ENCODE measurements around the gene ALOXE3. TPM values are rescaled to one million over a fixed set of nuclear protein-coding genes. Genes with fewer than 3 reads are reported as not detected.

The ALOXE3 gene
- total RNA-seq, 2 experiments from 2014 or later, result 0.09 TPM; not detected in 1

DNA sequence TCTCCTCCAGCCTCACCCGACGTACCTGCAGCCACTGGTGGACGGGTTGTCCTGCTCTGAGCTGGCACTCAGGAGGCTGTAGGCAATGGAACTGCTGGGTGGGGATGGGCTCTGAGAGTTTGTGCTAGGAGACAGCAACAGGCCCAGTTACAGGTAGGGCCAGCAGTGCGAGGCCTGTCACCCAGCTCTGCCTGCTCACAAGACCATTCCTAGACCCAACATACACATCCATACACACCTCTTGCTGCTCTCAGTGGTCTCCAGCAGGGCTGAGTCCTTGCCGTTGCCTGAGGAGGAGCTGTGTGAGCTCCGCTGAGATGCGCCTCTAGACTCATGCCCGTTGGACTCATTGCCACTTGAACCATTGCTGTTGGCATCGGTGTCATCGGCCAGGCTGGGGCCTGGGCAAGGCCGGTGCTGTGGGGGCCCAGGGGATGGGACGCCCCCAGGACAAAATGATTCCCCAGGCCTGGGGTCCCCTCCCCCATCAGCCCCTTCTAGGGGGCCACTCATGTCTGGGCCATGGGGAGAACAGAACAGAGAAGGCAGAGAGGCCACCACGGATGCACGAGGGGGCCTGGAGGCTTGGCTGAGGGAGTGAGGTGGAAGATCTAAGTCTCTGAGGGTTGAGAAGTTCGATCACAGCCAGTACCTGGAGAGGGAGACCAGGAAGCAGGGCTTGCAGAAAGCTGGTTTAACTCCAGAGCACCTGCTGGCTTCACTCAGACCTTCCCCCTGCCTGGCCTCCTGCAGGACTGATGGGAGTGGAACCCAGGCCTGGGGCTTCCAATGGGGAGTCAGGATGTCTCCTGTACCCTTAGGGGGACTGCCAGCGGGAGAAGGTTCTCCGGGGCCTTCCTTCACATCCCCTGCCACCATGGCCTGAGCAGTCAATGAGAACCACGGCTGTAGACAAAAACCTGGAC is 32.1 kb upstream of the ALOXE3 start:
- H3K27ac Mint-ChIP-seq, result peak overlapping the region; percentile 68
- H3K36me3 Mint-ChIP-seq (ENCODE audit: low read depth), result peaks cover 47% of the 10 kb centered on the region

DNA sequence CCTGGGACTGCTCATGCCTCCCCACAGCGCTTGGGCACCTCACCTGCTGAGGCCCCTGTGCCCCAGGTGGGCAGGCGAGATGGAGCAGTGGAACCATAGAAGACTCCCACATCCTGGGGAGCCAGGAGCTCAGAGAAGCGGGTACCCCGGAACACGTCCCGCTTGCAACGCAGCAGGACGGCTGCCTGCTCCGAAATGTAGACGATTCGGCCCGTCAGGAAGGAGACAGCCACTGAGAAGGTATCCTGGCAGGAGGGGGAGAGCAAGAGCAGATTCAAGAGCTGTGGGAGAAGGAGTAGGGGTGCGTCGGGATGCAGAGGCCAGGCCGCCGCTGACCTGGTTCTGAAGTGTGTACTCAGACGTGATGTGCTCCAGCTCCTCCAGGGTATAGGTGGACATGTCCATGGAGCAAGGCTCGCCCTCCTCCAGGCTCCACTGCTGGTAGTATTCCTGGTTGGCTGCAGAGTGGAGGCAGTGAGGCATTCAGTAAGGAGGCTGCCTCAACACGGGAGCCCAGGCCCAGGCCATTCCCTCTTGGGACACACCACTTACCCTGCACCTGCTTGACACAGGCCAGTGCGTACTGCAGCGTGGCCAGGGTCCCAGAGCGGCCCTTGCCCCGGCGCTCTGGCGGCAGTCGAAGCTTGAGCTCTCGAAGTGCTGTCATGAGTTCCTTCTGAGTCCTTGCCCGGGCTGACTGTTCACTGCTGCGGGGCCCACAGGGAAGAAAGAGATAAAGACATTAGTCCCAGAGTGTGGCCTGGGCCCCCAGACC is 31.3 kb upstream of the ALOXE3 start:
- ChIA-PET POLR2A (interaction anchor here (1.8 to 22.8 kb wide), 4 partner anchors 7 to 22 kb away, joined by 4 to 476 read pairs (median 228); partner anchors contain the start of genes PER1 and VAMP2), CTCF (interaction anchor here (0.7 to 0.8 kb wide), 2 partner anchors 10 to 23 kb away, joined by 3 read pairs; no protein-coding TSS in a partner anchor)
- no peak for DNase-seq
- peaks cover 47% of the 10 kb centered on the region for H3K36me3 Mint-ChIP-seq (ENCODE audit: low read depth)
- H3K27ac Mint-ChIP-seq, result no peak overlapping the region
- TF ChIP-seq, protein P1, sequence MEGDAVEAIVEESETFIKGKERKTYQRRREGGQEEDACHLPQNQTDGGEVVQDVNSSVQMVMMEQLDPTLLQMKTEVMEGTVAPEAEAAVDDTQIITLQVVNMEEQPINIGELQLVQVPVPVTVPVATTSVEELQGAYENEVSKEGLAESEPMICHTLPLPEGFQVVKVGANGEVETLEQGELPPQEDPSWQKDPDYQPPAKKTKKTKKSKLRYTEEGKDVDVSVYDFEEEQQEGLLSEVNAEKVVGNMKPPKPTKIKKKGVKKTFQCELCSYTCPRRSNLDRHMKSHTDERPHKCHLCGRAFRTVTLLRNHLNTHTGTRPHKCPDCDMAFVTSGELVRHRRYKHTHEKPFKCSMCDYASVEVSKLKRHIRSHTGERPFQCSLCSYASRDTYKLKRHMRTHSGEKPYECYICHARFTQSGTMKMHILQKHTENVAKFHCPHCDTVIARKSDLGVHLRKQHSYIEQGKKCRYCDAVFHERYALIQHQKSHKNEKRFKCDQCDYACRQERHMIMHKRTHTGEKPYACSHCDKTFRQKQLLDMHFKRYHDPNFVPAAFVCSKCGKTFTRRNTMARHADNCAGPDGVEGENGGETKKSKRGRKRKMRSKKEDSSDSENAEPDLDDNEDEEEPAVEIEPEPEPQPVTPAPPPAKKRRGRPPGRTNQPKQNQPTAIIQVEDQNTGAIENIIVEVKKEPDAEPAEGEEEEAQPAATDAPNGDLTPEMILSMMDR (IDR thresholded peaks at IDR 0.05), result no peak
- H3K9me3 Mint-ChIP-seq, result no peaks in the 10 kb centered on the region
- no peak for ATAC-seq
- H3K4me3 Mint-ChIP-seq, result peak overlapping the region; percentile 33
- intact Hi-C loops (cut with micrococcal nuclease), result no loop called here
- no peaks in the 10 kb centered on the region for H3K27me3 Mint-ChIP-seq
- peaks cover 28% of the 10 kb centered on the region for H3K4me1 Mint-ChIP-seq (ENCODE audit: low read depth)

More for the DNA sequence above, 32.1 kb upstream of the ALOXE3 start:
- ChIA-PET POLR2A (interaction anchor here (0.7 to 22.8 kb wide), 7 partner anchors 8 to 27 kb away, joined by 3 to 476 read pairs (median 7); partner anchors contain the start of gene HES7), CTCF (interaction anchor here (0.8 to 1.8 kb wide), 7 partner anchors 9 to 35 kb away, joined by 3 to 10 read pairs (median 4); no protein-coding TSS in a partner anchor)
- TF ChIP-seq, protein P1 (IDR thresholded peaks at IDR 0.05), result no peak
- ATAC-seq (no peak), DNase-seq (no peak)
- H3K9me3 Mint-ChIP-seq, result no peaks in the 10 kb centered on the region
- no peaks in the 10 kb centered on the region for H3K27me3 Mint-ChIP-seq
- no peak overlapping the region for H3K4me3 Mint-ChIP-seq
- intact Hi-C loops (cut with micrococcal nuclease), result loop anchor here (1.0 kb wide), 1 partner anchor 11 kb away; no protein-coding TSS in a partner anchor
- H3K4me1 Mint-ChIP-seq (ENCODE audit: low read depth), result peaks cover 37% of the 10 kb centered on the region

DNA sequence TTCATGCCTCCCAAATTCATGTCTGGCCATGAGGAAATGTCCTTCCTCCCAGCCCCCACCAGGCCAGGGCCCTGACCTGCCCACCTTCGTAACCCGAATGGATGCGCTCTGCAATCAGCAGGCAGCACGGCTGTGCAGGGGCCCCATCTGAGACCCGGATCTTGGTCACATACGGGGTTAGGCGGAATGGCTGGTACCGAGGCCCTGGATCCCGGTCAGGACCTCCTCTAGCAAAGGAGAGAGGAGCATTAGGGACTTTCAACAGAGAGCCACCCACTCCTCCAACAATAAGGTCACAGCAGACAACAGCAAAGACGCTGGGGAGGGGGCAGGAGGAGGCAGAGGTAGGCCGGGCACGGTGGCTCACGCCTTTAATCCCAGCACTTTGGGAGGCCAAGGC is 30.2 kb upstream of the ALOXE3 start:
- ChIA-PET CTCF (interaction anchor here (1.3 kb wide), 1 partner anchor 10 kb away, joined by 10 read pairs; no protein-coding TSS in a partner anchor), POLR2A (interaction anchor here (12.8 to 22.8 kb wide), 3 partner anchors 6 to 24 kb away, joined by 228 to 476 read pairs (median 228); partner anchors contain the start of genes PER1 and VAMP2)
- H3K4me3 Mint-ChIP-seq, result no peak overlapping the region
- TF ChIP-seq, protein P1 (IDR thresholded peaks at IDR 0.05), result no peak
- DNase-seq (no peak), ATAC-seq (no peak)
- no peaks in the 10 kb centered on the region for H3K9me3 Mint-ChIP-seq
- peaks cover 21% of the 10 kb centered on the region for H3K4me1 Mint-ChIP-seq (ENCODE audit: low read depth)
- H3K27me3 Mint-ChIP-seq, result no peaks in the 10 kb centered on the region
- no peak overlapping the region for H3K27ac Mint-ChIP-seq
- intact Hi-C loops (cut with micrococcal nuclease), result no loop called here
- peaks cover 55% of the 10 kb centered on the region for H3K36me3 Mint-ChIP-seq (ENCODE audit: low read depth)

DNA sequence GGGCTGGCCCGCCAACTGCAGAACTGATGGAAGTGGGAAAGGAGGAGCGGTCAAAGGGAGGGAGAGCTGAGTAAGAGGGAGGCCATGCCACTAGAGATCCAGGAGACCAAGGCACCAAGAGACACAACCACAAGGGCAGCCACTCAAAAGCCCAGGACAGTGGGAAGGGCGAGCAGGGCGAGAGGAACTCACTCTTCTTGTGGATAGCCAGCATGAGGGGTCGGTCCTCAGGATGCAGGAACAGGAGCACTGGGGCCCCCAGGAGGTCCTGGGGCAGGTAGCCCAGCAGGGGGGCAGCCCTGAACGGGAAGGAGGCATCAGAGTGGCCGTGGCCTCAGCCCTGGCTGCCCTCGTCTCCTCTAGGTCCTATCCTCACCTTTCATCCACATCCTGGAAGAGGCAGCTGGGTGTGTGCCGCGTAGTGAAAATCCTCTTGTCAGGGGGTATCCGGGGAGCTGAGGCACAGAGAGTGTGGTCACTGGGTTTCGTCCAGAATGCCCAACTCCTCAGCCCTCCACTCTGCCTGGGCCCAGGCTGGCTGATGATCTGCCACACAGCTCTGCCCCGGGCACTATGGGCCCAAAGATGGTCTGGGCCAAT is 29.6 kb upstream of the ALOXE3 start:
- H3K4me3 Mint-ChIP-seq, result no peak overlapping the region
- CTCF ChIA-PET, result interaction anchor here (1.3 kb wide), 1 partner anchor 9 kb away, joined by 10 read pairs; no protein-coding TSS in a partner anchor
- POLR2A ChIA-PET, result interaction anchor here (1.0 to 22.8 kb wide), 4 partner anchors 5 to 24 kb away, joined by 3 to 476 read pairs (median 228); partner anchors contain the start of genes PER1 and VAMP2

More for the DNA sequence above, 29.6 kb upstream of the ALOXE3 start:
- intact Hi-C loops (cut with micrococcal nuclease), result no loop called here
- Mint-ChIP-seq H3K4me1 (ENCODE audit: low read depth) (peaks cover 14% of the 10 kb centered on the region), H3K9me3 (no peaks in the 10 kb centered on the region), H3K36me3 (ENCODE audit: low read depth) (peaks cover 58% of the 10 kb centered on the region), H3K27me3 (no peaks in the 10 kb centered on the region), H3K27ac (no peak overlapping the region)
- DNase-seq (no peak), ATAC-seq (no peak)
- TF ChIP-seq, protein P1 (IDR thresholded peaks at IDR 0.05), result no peak
